H9 (cell line): Measurements from ENCODE around the gene BCL2L15. TPM values are rescaled to one million over a fixed set of nuclear protein-coding genes. Genes with fewer than 3 reads are reported as not detected.

Experiments
- DNase-seq: peaks from one replicate; pipeline ENCODE4 v3.0.0-alpha.2; 2017
- H2AFZ ChIP-seq: one replicate; pipeline ENCODE4 v1.6.1; 2013; ENCODE audit warnings: mild to moderate bottlenecking, low read length, control low read depth, moderate library complexity
- H2AK5ac ChIP-seq: 2 replicates; pipeline ENCODE4 v1.6.1; 2013; ENCODE audit warnings: low read length, control low read depth, mixed read lengths; ENCODE audit not compliant: insufficient read length
- H2BK120ac ChIP-seq: one replicate; pipeline ENCODE4 v1.6.1; 2013; ENCODE audit warnings: low read depth, mild to moderate bottlenecking, low read length, control low read depth, inconsistent platforms; ENCODE audit not compliant: poor library complexity, severe bottlenecking
- H2BK12ac ChIP-seq: 2 replicates; pipeline ENCODE4 v1.6.1; 2013; ENCODE audit warnings: low read length, control low read depth, mixed read lengths, low read depth; ENCODE audit not compliant: insufficient read length
- H2BK15ac ChIP-seq: 2 replicates; pipeline ENCODE4 v1.6.1; 2013; ENCODE audit warnings: low read depth, low read length, control low read depth
- H2BK20ac ChIP-seq: one replicate; pipeline ENCODE4 v1.6.1; 2013; ENCODE audit warnings: low read depth, mild to moderate bottlenecking, low read length, control low read depth, inconsistent platforms; ENCODE audit not compliant: poor library complexity, severe bottlenecking
- H2BK5ac ChIP-seq: 2 replicates; pipeline ENCODE4 v1.6.1; 2013; ENCODE audit warnings: low read length, control low read depth, mixed read lengths; ENCODE audit not compliant: insufficient read length
- H3K14ac ChIP-seq: 2 replicates; pipeline ENCODE4 v1.6.1; 2013; ENCODE audit warnings: low read length, control low read depth; ENCODE audit not compliant: insufficient read depth
- H3K18ac ChIP-seq: 2 replicates; pipeline ENCODE4 v1.6.1; 2013; ENCODE audit warnings: low read depth, mild to moderate bottlenecking, mixed read lengths, low read length, control low read depth; ENCODE audit not compliant: insufficient read length
- H3K23ac ChIP-seq: 2 replicates; pipeline ENCODE4 v1.6.1; 2013; ENCODE audit warnings: low read length, control low read depth, mixed read lengths, low read depth; ENCODE audit not compliant: insufficient read length
- H3K23me2 ChIP-seq: 2 replicates; pipeline ENCODE4 v1.6.1; 2013; ENCODE audit warnings: low read depth, mild to moderate bottlenecking, mixed read lengths, low read length, control low read depth; ENCODE audit not compliant: insufficient read length, poor library complexity, severe bottlenecking
- H3K27ac ChIP-seq: 2 replicates; pipeline ENCODE4 v1.5.1; 2013; ENCODE audit warnings: low read length, control low read depth, mixed read lengths, low read depth; ENCODE audit not compliant: insufficient read length
- H3K27me3 ChIP-seq: 2 replicates; pipeline ENCODE4 v1.6.1; 2013; ENCODE audit warnings: low read length, control low read depth, inconsistent platforms; ENCODE audit not compliant: insufficient read depth
- H3K4ac ChIP-seq: 2 replicates; pipeline ENCODE4 v1.6.1; 2013; ENCODE audit warnings: low read depth, mild to moderate bottlenecking, control low read depth, inconsistent platforms, low read length, moderate library complexity
- H3K4me1 ChIP-seq: 2 replicates; pipeline ENCODE4 v1.6.1; 2013; ENCODE audit warnings: low read length, control low read depth, inconsistent platforms; ENCODE audit not compliant: insufficient read depth
- H3K4me2 ChIP-seq: 2 replicates; pipeline ENCODE4 v1.6.1; 2013; ENCODE audit warnings: low read length, control low read depth, mixed read lengths; ENCODE audit not compliant: insufficient read length, insufficient read depth
- H3K56ac ChIP-seq: 2 replicates; pipeline ENCODE4 v1.6.1; 2013; ENCODE audit warnings: low read depth, mild to moderate bottlenecking, mixed read lengths, low read length, control low read depth; ENCODE audit not compliant: insufficient read length
- H3K79me1 ChIP-seq: 2 replicates; pipeline ENCODE4 v1.6.1; 2013; ENCODE audit warnings: low read depth, mild to moderate bottlenecking, moderate library complexity, low read length, control low read depth, inconsistent platforms; ENCODE audit not compliant: insufficient read depth, poor library complexity, severe bottlenecking
- H3K79me2 ChIP-seq: 2 replicates; pipeline ENCODE4 v1.6.1; 2013; ENCODE audit warnings: low read length, control low read depth, inconsistent platforms; ENCODE audit not compliant: insufficient read depth
- H3K9ac ChIP-seq: 2 replicates; pipeline ENCODE4 v1.6.1; 2013; ENCODE audit warnings: low read length, control low read depth, mixed read lengths; ENCODE audit not compliant: insufficient read length; ENCODE audit errors: extremely low read depth
- H3K9me3 ChIP-seq: one replicate; pipeline ENCODE4 v1.6.1; 2013; ENCODE audit warnings: low read depth, low read length, inconsistent platforms; ENCODE audit not compliant: control insufficient read depth
- H3T11ph ChIP-seq: one replicate; pipeline ENCODE4 v1.6.1; 2013; ENCODE audit warnings: mild to moderate bottlenecking, low read length, control low read depth, inconsistent platforms
- H4K20me1 ChIP-seq: one replicate; pipeline ENCODE4 v1.6.1; 2013; ENCODE audit not compliant: control insufficient read depth, insufficient read length, insufficient read depth
- H4K5ac ChIP-seq: 2 replicates; pipeline ENCODE4 v1.6.1; 2013; ENCODE audit warnings: low read depth, mild to moderate bottlenecking, mixed read lengths, low read length, control low read depth; ENCODE audit not compliant: insufficient read length
- H4K8ac ChIP-seq: replicated peaks from 2 replicates; pipeline ENCODE4 v1.6.1; 2013; ENCODE audit warnings: low read length, control low read depth, mixed read lengths, low read depth; ENCODE audit not compliant: insufficient read length
- H4K91ac ChIP-seq: 2 replicates; pipeline ENCODE4 v1.6.1; 2013; ENCODE audit warnings: low read depth, mild to moderate bottlenecking, moderate library complexity, mixed read lengths, low read length, control low read depth; ENCODE audit not compliant: insufficient read length
- H3K27ac Mint-ChIP-seq, 3 experiments: 2 replicates in 2 of 3; 3 replicates in 1 of 3; pipeline ENCODE4 v1.8.0; 2020 to 2021; ENCODE audit warnings: mixed read lengths in 3 of 3, mild to moderate bottlenecking in 1 of 3, moderate library complexity in 1 of 3
- H3K27me3 Mint-ChIP-seq: 2 replicates; pipeline ENCODE4 v1.8.0; 2021; ENCODE audit warnings: low read depth, mild to moderate bottlenecking, moderate library complexity, mixed read lengths
- H3K36me3 Mint-ChIP-seq, 3 experiments: 2 replicates in 2 of 3; 3 replicates in 1 of 3; pipeline ENCODE4 v1.8.0; 2020 to 2021; ENCODE audit warnings: low read depth in 3 of 3, mixed read lengths in 3 of 3; ENCODE audit not compliant: insufficient read depth in 1 of 3
- H3K4me1 Mint-ChIP-seq, 2 experiments: 2 replicates each; pipeline ENCODE4 v1.8.0; 2020; ENCODE audit warnings: mixed read lengths in 2 of 2
- H3K4me3 Mint-ChIP-seq, 2 experiments: 2 replicates in 1 of 2; 3 replicates in 1 of 2; pipeline ENCODE4 v1.8.0; 2020 to 2021; ENCODE audit warnings: mild to moderate bottlenecking in 2 of 2, mixed read lengths in 2 of 2, moderate library complexity in 1 of 2
- H3K9me3 Mint-ChIP-seq, 2 experiments: 2 replicates in 1 of 2; 3 replicates in 1 of 2; pipeline ENCODE4 v1.8.0; 2020; ENCODE audit warnings: mild to moderate bottlenecking in 2 of 2, mixed read lengths in 2 of 2, moderate library complexity in 1 of 2
- CTCF ChIP-seq: fragments of 200-600 bp; sonication (generic); conservative IDR thresholded peaks from 3 replicates; pipeline ENCODE4 v1.8.0; 2021; ENCODE audit warnings: antibody characterized with exemption, mild to moderate bottlenecking
- WGBS: extraction: QIAGEN DNeasy Blood & Tissue Kit; methylation state at CpG from one replicate; pipeline ENCODE4 v1.1.7; 2013; ENCODE audit warnings: missing lambda C conversion rate, low lambda C conversion rate, mixed read lengths; ENCODE audit not compliant: insufficient read length; ENCODE audit errors: extremely low coverage; 5-methylcytosine and 5-hydroxymethylcytosine counted together
- total RNA-seq: library from RNA; stranded (reverse); gene quantifications from 2 replicates; pipeline ENCODE4 v1.2.1, GENCODE V29; 2021

The BCL2L15 gene
- total RNA-seq, 1 experiment from 2014 or later, result 0.22 TPM

DNA sequence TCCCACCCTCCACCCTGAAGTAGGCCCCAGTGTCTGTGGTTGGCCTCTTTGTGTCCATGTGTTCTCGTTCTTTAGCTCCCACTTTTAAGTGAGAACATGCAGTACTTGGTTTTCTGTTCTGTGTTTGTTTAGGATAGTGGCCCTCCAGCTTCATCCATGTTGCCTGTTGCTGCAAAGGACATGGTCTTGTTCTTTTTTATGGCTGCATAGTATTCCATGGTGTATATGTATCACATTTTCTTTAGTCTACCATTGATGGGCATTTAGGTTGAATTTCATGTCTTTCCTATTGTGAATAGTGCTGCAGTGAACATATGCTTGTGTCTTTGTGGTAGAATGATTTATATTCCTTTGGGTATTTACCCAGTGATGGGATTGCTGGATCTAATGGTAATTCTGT, 47.8 kb upstream of the BCL2L15 start:
- Mint-ChIP-seq H3K27ac (no peak overlapping the region), H3K4me1 (peaks cover 42 to 43% of the 10 kb centered on the region in 2 experiments), H3K36me3 (peaks cover under 1 to 4% (median 3%) of the 10 kb centered on the region in 3 experiments; a peak in 4 of 7 replicates), H3K27me3 (no peaks in the 10 kb centered on the region; the same call in 1 of the 2 replicates), H3K9me3 (no peaks in the 10 kb centered on the region; a peak in 1 of 5 replicates), H3K4me3 (no peak overlapping the region)
- Histone ChIP-seq H3K9ac (no peak overlapping the region), H3K18ac (no peak overlapping the region), H3K27ac (no peak overlapping the region), H3K27me3 (no peaks in the 10 kb centered on the region), H3K14ac (no peak overlapping the region), H2BK20ac (no peak overlapping the region), H3K4me2 (no peak overlapping the region), H4K8ac (no peak overlapping the region), H3K4me1 (no peaks in the 10 kb centered on the region), H2BK15ac (no peak overlapping the region), H3K23ac (no peak overlapping the region), H4K20me1 (no peaks in the 10 kb centered on the region), H4K5ac (no peak overlapping the region), H3K23me2 (peaks cover 8% of the 10 kb centered on the region), H3K79me1 (no peaks in the 10 kb centered on the region), H2BK12ac (no peak overlapping the region), H3K56ac (no peak overlapping the region), H4K91ac (no peak overlapping the region), H3K4ac (no peak overlapping the region), H2AFZ (no peak overlapping the region), H2AK5ac (no peak overlapping the region), H3K79me2 (peaks cover 20% of the 10 kb centered on the region; the same call in 1 of the 2 replicates), H2BK120ac (no peak overlapping the region), H2BK5ac (no peak overlapping the region), H3K9me3 (no peaks in the 10 kb centered on the region), H3T11ph (no peak overlapping the region)
- DNase-seq, result no peak
- no CpG with 5 or more reads among the region's 1 CpG for WGBS
- no peak for TF ChIP-seq CTCF
